ENCODE data around the gene ASB10. TPM values are rescaled to one million over a fixed set of nuclear protein-coding genes. Genes with fewer than 3 reads are reported as not detected.

The ASB10 gene
- total RNA-seq, 4 donors from 2014 or later, result not detected

DNA sequence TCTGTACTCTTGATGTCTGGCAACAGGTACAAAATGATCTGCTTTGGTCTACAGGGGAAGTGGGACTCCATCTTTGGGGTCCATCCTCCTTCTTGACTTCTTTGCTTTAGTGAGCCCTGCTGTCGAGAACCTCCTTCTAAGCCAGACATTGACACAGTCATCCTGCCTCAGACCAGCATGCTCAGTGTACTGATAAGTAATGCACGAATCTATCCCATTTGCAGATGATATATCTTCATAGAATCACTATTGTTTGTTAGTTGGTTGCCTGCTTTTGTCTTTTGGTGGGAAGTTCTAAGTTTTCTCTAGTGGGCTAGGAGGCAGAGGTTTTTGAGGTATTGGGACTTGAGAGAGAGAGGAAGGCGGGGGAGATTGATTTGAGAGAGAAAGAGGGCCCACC is 14.3 kb upstream of the ASB10 start:
- DNase-seq, result no peak
- Histone ChIP-seq H3K9me3 (no peaks in the 10 kb centered on the region), H3K4me1 (peaks cover 0 to 9% (median 0%) of the 10 kb centered on the region in 3 donors), H3K27ac (no peak overlapping the region), H3K27me3 (peaks cover 0 to 47% (median 0%) of the 10 kb centered on the region in 4 donors), H3K36me3 (no peaks in the 10 kb centered on the region), H3K4me3 (no peak overlapping the region)
- intact Hi-C loops (cut with DNase I), result no loop called here
- WGBS, 2 donors, result 64 to 74% methylated on average over 3 of the region's 3 CpGs
- TF ChIP-seq, protein P1, sequence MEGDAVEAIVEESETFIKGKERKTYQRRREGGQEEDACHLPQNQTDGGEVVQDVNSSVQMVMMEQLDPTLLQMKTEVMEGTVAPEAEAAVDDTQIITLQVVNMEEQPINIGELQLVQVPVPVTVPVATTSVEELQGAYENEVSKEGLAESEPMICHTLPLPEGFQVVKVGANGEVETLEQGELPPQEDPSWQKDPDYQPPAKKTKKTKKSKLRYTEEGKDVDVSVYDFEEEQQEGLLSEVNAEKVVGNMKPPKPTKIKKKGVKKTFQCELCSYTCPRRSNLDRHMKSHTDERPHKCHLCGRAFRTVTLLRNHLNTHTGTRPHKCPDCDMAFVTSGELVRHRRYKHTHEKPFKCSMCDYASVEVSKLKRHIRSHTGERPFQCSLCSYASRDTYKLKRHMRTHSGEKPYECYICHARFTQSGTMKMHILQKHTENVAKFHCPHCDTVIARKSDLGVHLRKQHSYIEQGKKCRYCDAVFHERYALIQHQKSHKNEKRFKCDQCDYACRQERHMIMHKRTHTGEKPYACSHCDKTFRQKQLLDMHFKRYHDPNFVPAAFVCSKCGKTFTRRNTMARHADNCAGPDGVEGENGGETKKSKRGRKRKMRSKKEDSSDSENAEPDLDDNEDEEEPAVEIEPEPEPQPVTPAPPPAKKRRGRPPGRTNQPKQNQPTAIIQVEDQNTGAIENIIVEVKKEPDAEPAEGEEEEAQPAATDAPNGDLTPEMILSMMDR (IDR thresholded peaks at IDR 0.05), result no peak
- TF ChIP-seq POLR2A (IDR thresholded peaks at IDR 0.05), result no peak

GRCh38 chr7:151198945-151199848 is 12.1 kb upstream of the ASB10 start:
- H3K27me3 ChIP-seq, result peaks cover 0 to 40% (median 0%) of the 10 kb centered on the region in 4 donors
- DNase-seq, result no peak
- H3K27ac ChIP-seq, result no peak overlapping the region
- H3K36me3 ChIP-seq, result no peaks in the 10 kb centered on the region
- intact Hi-C loops (cut with DNase I), result no loop called here
- H3K9me3 ChIP-seq, result no peaks in the 10 kb centered on the region
- peaks cover 0 to 9% (median 0%) of the 10 kb centered on the region in 3 donors for H3K4me1 ChIP-seq
- WGBS, 2 donors, result 32 to 59% methylated on average over 18 to 27 of the region's 30 CpGs
- TF ChIP-seq POLR2A (IDR thresholded peaks at IDR 0.05), result no peak
- TF ChIP-seq, protein P1 (IDR thresholded peaks at IDR 0.05), result no peak
- no peak overlapping the region for H3K4me3 ChIP-seq

GRCh38 chr7:151197932-151198331 is 10.9 kb upstream of the ASB10 start:
- DNase-seq, result no peak
- Histone ChIP-seq H3K4me3 (no peak overlapping the region), H3K27me3 (peaks cover 0 to 34% (median 0%) of the 10 kb centered on the region in 4 donors), H3K36me3 (no peaks in the 10 kb centered on the region), H3K27ac (no peak overlapping the region), H3K4me1 (peaks cover 0 to 9% (median 0%) of the 10 kb centered on the region in 3 donors), H3K9me3 (no peaks in the 10 kb centered on the region)
- intact Hi-C loops (cut with DNase I), result no loop called here
- TF ChIP-seq POLR2A (IDR thresholded peaks at IDR 0.05), result no peak
- TF ChIP-seq, protein P1 (IDR thresholded peaks at IDR 0.05), result no peak

DNA sequence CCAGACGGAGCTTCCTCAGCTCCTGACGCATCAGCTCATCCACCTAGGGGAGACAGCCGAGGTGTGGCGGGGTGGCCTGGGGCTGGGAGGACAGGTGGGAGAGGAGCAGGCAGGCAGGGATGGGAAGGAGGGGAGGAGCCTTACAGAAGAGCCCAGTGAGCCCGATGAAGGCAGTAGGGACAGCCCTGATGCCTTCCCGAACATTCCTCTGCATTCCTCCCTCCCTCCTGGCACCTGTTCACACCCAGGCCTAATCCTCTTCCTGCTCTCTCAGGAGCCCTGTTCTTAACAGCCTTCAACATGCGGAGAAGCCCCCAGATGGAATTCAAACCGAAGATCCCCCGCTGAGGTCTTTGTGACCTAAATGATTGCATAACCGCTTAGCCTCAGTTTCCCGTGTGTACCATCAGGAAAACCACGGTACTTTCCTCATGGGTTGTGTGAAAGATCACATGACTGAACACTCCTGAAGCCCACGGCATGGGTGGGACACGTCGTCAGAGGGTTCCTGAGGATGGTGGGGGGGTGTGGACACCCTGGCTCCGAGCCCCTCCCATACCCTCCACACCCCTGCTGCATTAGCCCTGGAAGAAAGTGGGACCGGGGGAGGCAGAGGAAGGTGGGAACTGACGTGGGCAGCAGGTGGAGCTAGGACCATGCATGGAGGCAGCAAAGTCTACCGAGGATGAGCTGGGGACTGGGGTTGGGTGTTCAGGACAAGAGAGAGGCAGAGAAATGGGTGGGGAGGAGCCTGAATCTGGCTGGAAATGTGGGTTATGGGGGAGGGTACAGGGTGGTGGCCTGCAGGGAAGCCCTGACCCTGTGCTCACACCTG is 8.8 kb upstream of the ASB10 start:
- TF ChIP-seq POLR2A (IDR thresholded peaks at IDR 0.05), result no peak
- TF ChIP-seq, protein P1 (IDR thresholded peaks at IDR 0.05), result no peak
- no peaks in the 10 kb centered on the region for H3K36me3 ChIP-seq
- H3K4me1 ChIP-seq, result peaks cover 0 to 9% (median 0%) of the 10 kb centered on the region in 3 donors
- no peak for DNase-seq
- intact Hi-C loops (cut with DNase I), result no loop called here
- H3K27ac ChIP-seq, result no peak overlapping the region
- WGBS, 2 donors, result 41 to 53% methylated on average over 13 to 16 of the region's 19 CpGs
- H3K4me3 ChIP-seq, result no peak overlapping the region
- H3K27me3 ChIP-seq, result peaks cover 0 to 34% (median 0%) of the 10 kb centered on the region in 4 donors
- H3K9me3 ChIP-seq, result no peaks in the 10 kb centered on the region

- TF ChIP-seq, protein P1 (IDR thresholded peaks at IDR 0.05), result no peak
- TF ChIP-seq POLR2A (IDR thresholded peaks at IDR 0.05), result no peak
- H3K4me3 ChIP-seq, result no peak overlapping the region
- intact Hi-C loops (cut with DNase I), result no loop called here
- peaks cover 0 to 29% (median 0%) of the 10 kb centered on the region in 4 donors for H3K27me3 ChIP-seq
- peaks cover 0 to 3% (median 0%) of the 10 kb centered on the region in 3 donors for H3K4me1 ChIP-seq
- DNase-seq, result no peak
- no peaks in the 10 kb centered on the region for H3K9me3 ChIP-seq
- WGBS, 2 donors, result 40 to 78% methylated on average over 1 to 4 of the region's 7 CpGs
- H3K27ac ChIP-seq, result no peak overlapping the region
- H3K36me3 ChIP-seq, result no peaks in the 10 kb centered on the region
Observed at GRCh38 chr7:151194188-151194587, 7.1 kb upstream of the ASB10 start.

Measured in esophagus squamous epithelium (tissue), 5 donors.